ENCODE data around the gene SEMA4A. TPM values are rescaled to one million over a fixed set of nuclear protein-coding genes. Genes with fewer than 3 reads are reported as not detected.
A peak's percentile ranks its signal among the peaks of the same experiment; 100 is the strongest.

The SEMA4A gene
- total and polyA plus RNA-seq, 5 donors: 2.3 to 3.7 (median 2.7) TPM

DNA sequence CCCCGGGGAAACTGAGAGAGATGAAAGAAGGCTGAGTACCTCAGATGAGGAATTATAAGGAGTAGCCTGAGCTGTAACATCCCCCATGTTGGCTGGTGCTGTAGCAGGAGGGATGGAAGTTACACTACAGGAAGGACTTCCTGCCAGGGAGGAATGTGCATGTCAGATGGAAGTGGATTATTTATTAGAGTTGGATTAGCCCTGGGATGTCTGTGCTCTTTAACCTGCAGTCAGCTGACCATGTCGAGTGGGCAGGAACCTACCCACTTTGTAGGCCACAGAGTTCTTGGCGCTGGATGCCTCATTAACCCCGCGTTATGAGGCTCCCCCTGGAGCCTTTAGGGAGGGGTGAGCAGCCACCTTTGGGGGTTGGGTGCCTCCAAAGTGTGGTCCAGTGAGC lies 757 bp upstream of the SEMA4A start:
- ATAC-seq: no peak
- H3K27ac ChIP-seq (ENCODE audit: low read length): no peak overlapping the region
- WGBS: 62% methylated on average over 5 of the region's 5 CpGs
- no peak overlapping the region for H3K4me3 ChIP-seq (ENCODE audit: low read length)
- H3K4me1 ChIP-seq (ENCODE audit: control insufficient read depth, insufficient read depth, low read length): no peaks in the 10 kb centered on the region
- no peaks in the 10 kb centered on the region for H3K27me3 ChIP-seq (ENCODE audit: control insufficient read depth, insufficient read depth)
- intact Hi-C loops (cut with DNase I): loop anchor here in 1 of 4 donors (2.0 kb wide), 1 partner anchor 66 kb away; no protein-coding TSS in a partner anchor
- peak in 1 of 3 donors; percentile 3 for DNase-seq
- H3K9me3 ChIP-seq (ENCODE audit: control insufficient read depth, low read length): no peaks in the 10 kb centered on the region

DNA sequence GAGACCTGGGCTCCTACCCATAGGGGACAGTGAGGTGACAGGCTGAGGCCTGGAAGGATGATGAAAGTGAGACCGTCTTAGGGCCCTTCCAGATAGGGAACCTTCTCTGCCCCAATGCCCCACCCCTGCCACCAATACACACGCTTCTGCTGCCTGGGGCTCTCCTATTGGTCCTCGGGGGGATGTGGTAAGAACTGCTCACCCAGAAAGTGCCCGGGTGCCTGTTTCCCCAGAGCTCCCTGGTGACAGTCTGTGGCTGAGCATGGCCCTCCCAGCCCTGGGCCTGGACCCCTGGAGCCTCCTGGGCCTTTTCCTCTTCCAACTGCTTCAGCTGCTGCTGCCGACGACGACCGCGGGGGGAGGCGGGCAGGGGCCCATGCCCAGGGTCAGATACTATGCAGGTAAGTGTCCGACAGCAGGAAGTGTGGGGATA lies 948 bp downstream of the SEMA4A start:
- intact Hi-C loops (cut with DNase I): no loop called here
- DNase-seq: peak; percentile 51 to 74 (median 71)
- Histone ChIP-seq H3K4me3 (ENCODE audit: low read length) (no peak overlapping the region), H3K27me3 (ENCODE audit: control insufficient read depth, insufficient read depth) (no peaks in the 10 kb centered on the region), H3K9me3 (ENCODE audit: control insufficient read depth, low read length) (no peaks in the 10 kb centered on the region), H3K27ac (ENCODE audit: low read length) (no peak overlapping the region), H3K4me1 (ENCODE audit: control insufficient read depth, insufficient read depth, low read length) (no peaks in the 10 kb centered on the region)
- peak; percentile 39 to 53 for ATAC-seq
- 70% methylated on average over 11 of the region's 11 CpGs for WGBS

DNA sequence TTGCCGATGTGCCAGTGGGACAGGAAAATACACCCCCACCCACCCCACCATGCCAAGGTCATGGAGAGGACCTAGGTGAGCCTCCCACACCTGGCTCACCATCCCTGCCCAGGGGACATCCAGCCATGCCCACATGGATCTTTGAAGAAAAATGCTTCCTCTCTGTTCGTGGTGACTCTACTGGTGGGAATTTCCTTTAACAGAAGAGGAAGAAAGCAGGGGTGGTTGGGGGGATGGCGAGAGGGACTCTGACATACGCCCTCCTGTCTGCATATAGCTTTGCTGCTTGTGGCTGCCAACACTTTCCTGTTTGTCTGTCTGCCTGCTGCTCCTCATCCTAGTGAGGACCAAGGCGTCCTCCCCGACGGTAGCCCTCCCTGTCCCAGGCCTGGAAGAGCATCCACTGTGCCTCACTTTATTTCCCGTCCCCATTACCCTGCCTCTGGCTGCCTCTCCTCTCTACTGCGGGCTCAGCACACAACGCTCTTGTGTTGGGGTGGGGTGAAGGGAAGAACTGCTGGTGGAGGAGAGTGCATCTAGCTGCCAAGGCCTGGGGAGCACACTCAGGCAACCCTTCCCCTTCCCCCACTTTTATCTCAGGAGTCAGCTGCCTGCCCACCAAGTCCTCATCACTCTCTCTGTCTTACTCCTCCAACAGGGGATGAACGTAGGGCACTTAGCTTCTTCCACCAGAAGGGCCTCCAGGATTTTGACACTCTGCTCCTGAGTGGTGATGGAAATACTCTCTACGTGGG lies 2.5 kb downstream of the SEMA4A start:
- Histone ChIP-seq H3K27ac (ENCODE audit: low read length) (no peak overlapping the region), H3K9me3 (ENCODE audit: control insufficient read depth, low read length) (no peaks in the 10 kb centered on the region), H3K27me3 (ENCODE audit: control insufficient read depth, insufficient read depth) (no peaks in the 10 kb centered on the region), H3K4me3 (ENCODE audit: low read length) (no peak overlapping the region), H3K4me1 (ENCODE audit: control insufficient read depth, insufficient read depth, low read length) (peaks cover 3% of the 10 kb centered on the region)
- ATAC-seq (no peak), DNase-seq (no peak)
- 50% methylated on average over 12 of the region's 12 CpGs for WGBS
- intact Hi-C loops (cut with DNase I): loop anchor here in 1 of 4 donors (5.0 kb wide), 1 partner anchor 51 kb away; no protein-coding TSS in a partner anchor

DNA sequence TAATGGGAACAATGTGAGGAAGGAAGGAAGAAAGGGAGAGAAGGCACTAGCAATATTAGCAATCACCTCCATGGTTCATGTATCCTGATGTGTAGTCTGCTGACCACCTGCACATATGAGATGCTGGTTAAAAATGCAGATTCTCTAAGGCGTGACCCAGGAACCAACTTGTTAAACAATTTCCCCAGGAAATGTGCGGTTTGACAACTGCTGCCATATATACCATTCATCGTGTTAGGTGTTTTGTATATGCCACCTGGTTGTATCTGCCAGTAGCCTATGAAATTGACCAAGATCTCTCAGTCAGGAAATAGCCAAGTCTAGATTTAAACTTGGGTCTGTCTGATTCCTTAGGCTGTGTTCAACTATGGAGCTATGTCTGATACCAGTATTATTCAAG lies 4.1 kb downstream of the SEMA4A start:
- no peak overlapping the region for H3K4me3 ChIP-seq (ENCODE audit: low read length)
- DNase-seq (no peak), ATAC-seq (no peak)
- WGBS: 82% methylated on average over 3 of the region's 3 CpGs
- no peaks in the 10 kb centered on the region for H3K27me3 ChIP-seq (ENCODE audit: control insufficient read depth, insufficient read depth)
- H3K4me1 ChIP-seq (ENCODE audit: control insufficient read depth, insufficient read depth, low read length): peaks cover 4% of the 10 kb centered on the region
- intact Hi-C loops (cut with DNase I): loop anchor here in 1 of 4 donors (5.0 kb wide), 1 partner anchor 50 kb away; no protein-coding TSS in a partner anchor
- H3K27ac ChIP-seq (ENCODE audit: low read length): no peak overlapping the region
- no peaks in the 10 kb centered on the region for H3K9me3 ChIP-seq (ENCODE audit: control insufficient read depth, low read length)

DNA sequence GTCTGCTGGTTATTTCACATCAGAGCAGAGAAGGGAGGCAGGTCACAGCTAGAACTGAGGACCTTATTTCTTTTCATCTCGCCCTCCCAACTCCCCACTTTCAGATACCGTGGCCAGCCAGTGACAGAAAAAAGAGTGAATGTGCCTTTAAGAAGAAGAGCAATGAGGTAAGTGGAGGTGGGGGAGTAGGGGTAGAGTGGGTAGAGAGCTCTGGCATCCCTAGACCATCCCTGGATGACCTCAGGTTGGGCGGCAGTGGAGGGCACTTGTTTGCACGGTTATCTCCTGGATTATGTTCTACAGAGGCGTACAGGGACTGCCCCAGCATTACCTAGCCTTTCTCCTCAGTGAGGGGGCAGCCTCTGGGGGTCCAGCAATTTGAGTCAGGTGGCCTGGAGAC lies 4.6 kb downstream of the SEMA4A start:
- H3K4me1 ChIP-seq (ENCODE audit: control insufficient read depth, insufficient read depth, low read length): peaks cover 4% of the 10 kb centered on the region
- no peaks in the 10 kb centered on the region for H3K27me3 ChIP-seq (ENCODE audit: control insufficient read depth, insufficient read depth)
- no peak overlapping the region for H3K27ac ChIP-seq (ENCODE audit: low read length)
- ATAC-seq (no peak), DNase-seq (no peak)
- intact Hi-C loops (cut with DNase I): loop anchor here in 1 of 4 donors (5.0 kb wide), 1 partner anchor 49 kb away; no protein-coding TSS in a partner anchor
- H3K9me3 ChIP-seq (ENCODE audit: control insufficient read depth, low read length): no peaks in the 10 kb centered on the region
- no peak overlapping the region for H3K4me3 ChIP-seq (ENCODE audit: low read length)
- 76% methylated on average over 5 of the region's 5 CpGs for WGBS

DNA sequence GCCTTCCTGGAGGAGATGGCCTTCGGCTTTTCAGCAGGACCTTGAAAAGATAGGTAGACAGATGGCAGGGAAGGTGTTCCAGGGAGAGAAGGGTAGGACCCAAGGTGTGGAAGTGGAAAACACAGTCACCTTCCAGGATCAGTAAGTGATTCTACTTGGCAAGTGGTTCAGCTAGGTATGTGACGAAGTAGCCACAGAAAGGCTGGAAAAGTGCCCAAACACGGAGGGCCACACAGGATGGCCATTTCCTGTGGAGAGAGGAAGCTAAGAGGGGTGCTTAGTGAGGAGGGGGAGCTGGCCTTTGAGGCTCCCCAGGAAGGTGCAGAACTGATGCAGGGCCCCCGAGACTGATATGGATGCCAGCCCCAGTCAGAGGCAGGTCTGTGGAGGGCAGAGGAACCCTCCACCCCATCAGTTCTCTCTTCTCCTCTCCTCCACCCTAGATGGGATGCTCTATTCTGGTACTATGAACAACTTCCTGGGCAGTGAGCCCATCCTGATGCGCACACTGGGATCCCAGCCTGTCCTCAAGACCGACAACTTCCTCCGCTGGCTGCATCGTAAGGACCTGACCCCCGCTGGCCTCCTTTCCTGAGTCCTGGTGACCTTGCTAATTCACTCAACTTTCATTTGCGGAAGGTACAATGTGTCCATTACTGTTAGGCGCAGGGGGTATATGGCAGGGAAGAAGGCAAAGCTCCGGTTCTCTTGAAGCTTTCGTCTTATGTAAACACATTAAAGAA lies 6.8 kb downstream of the SEMA4A start:
- 39% methylated on average over 13 of the region's 13 CpGs for WGBS
- Histone ChIP-seq H3K4me3 (ENCODE audit: low read length) (peak overlapping the region; percentile 48), H3K27ac (ENCODE audit: low read length) (peak overlapping the region; percentile 97), H3K4me1 (ENCODE audit: control insufficient read depth, insufficient read depth, low read length) (peaks cover 7% of the 10 kb centered on the region), H3K27me3 (ENCODE audit: control insufficient read depth, insufficient read depth) (no peaks in the 10 kb centered on the region), H3K9me3 (ENCODE audit: control insufficient read depth, low read length) (no peaks in the 10 kb centered on the region)
- intact Hi-C loops (cut with DNase I): loop anchor here in 1 of 4 donors (5.0 kb wide), 1 partner anchor 47 kb away; no protein-coding TSS in a partner anchor
- ATAC-seq: peak; percentile 47 to 73
- DNase-seq: peak; percentile 67 to 81 (median 69)

DNA sequence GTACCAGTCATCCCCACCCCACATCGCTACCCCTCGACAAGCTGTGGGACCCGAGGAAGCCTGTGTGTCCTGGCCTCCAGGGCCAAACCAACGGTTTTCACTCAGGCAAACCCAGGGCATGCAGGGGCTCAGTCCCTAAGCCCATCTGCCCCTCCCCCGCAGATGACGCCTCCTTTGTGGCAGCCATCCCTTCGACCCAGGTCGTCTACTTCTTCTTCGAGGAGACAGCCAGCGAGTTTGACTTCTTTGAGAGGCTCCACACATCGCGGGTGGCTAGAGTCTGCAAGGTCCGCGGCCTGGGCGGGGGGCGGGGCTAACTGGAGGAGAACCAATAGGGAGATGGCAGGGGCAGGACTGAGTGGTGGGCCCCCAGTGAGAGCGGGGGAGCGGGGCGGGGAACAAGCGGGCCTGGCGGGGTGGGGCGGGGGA lies 7.4 kb downstream of the SEMA4A start:
- 3% methylated on average over 22 of the region's 22 CpGs for WGBS
- Histone ChIP-seq H3K27me3 (ENCODE audit: control insufficient read depth, insufficient read depth) (no peaks in the 10 kb centered on the region), H3K9me3 (ENCODE audit: control insufficient read depth, low read length) (no peaks in the 10 kb centered on the region), H3K4me3 (ENCODE audit: low read length) (peak overlapping the region; percentile 48), H3K27ac (ENCODE audit: low read length) (peak overlapping the region; percentile 97), H3K4me1 (ENCODE audit: control insufficient read depth, insufficient read depth, low read length) (peaks cover 7% of the 10 kb centered on the region)
- intact Hi-C loops (cut with DNase I): no loop called here
- ATAC-seq: peak; percentile 90 to 92
- peak; percentile 89 to 95 (median 95) for DNase-seq

DNA sequence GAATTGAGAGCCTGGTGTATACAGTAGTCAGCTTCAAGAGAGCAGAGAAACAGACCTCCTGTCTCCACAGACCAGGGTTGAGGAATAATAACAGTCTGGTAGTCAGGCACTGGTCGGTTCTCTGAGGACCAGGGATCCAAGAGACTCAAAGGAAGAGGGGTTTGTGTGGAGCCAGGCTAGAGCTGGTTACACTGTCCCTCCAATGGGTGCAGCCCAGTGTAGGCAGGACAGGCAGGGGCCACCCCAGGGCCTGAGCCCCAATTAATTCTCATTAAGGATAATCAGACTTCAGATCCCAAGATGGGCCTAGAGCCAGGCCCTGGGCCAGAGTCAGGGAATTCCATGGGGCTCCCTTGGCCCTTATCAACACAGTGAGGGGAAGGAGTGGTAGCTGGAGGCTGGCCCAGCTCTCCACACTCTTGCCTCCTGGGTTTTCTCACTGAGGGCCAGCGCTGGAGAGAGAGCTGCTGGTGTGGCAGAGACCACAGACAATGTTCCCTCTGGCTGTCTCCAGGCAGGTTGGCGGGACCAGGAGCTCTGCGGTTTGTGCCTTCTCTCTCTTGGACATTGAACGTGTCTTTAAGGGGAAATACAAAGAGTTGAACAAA lies 9.1 kb downstream of the SEMA4A start:
- H3K27me3 ChIP-seq (ENCODE audit: control insufficient read depth, insufficient read depth): no peaks in the 10 kb centered on the region
- DNase-seq: peak; percentile 54 to 81 (median 78)
- ATAC-seq: peak; percentile 32 to 69
- H3K9me3 ChIP-seq (ENCODE audit: control insufficient read depth, low read length): no peaks in the 10 kb centered on the region
- 46% methylated on average over 5 of the region's 5 CpGs for WGBS
- intact Hi-C loops (cut with DNase I): loop anchor here in 1 of 4 donors (2.0 kb wide), 1 partner anchor 30 kb away; no protein-coding TSS in a partner anchor
- H3K4me1 ChIP-seq (ENCODE audit: control insufficient read depth, insufficient read depth, low read length): peaks cover 7% of the 10 kb centered on the region
- H3K27ac ChIP-seq (ENCODE audit: low read length): peak overlapping the region; percentile 79
- no peak overlapping the region for H3K4me3 ChIP-seq (ENCODE audit: low read length)

DNA sequence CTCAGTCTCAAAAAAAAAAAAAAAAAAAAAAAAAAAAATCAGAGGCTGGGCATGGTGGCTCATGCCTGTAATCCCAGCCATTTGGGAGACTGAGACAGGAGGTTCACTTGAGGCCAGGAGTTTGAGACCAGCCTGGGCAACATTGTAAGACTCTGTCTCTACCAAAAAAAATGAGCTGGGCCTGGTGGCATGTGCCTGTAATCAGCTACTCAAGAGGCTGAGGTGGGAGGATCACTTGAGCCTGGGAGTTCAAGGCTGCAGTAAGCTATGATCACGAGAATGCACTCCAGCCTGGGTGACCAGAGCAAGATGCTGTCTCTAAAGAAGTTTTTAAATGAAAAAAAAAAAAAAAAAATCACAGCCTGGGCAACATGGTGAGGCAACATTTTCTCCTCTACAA lies 10.3 kb downstream of the SEMA4A start:
- WGBS: 94% methylated on average over 1 of the region's 1 CpG
- peaks cover 7% of the 10 kb centered on the region for H3K4me1 ChIP-seq (ENCODE audit: control insufficient read depth, insufficient read depth, low read length)
- no peak for DNase-seq
- intact Hi-C loops (cut with DNase I): loop anchor here in 1 of 4 donors (2.0 kb wide), 1 partner anchor 29 kb away; no protein-coding TSS in a partner anchor
- no peaks in the 10 kb centered on the region for H3K9me3 ChIP-seq (ENCODE audit: control insufficient read depth, low read length)
- H3K27me3 ChIP-seq (ENCODE audit: control insufficient read depth, insufficient read depth): no peaks in the 10 kb centered on the region
- ATAC-seq: no peak
- H3K4me3 ChIP-seq (ENCODE audit: low read length): no peak overlapping the region
- no peak overlapping the region for H3K27ac ChIP-seq (ENCODE audit: low read length)

DNA sequence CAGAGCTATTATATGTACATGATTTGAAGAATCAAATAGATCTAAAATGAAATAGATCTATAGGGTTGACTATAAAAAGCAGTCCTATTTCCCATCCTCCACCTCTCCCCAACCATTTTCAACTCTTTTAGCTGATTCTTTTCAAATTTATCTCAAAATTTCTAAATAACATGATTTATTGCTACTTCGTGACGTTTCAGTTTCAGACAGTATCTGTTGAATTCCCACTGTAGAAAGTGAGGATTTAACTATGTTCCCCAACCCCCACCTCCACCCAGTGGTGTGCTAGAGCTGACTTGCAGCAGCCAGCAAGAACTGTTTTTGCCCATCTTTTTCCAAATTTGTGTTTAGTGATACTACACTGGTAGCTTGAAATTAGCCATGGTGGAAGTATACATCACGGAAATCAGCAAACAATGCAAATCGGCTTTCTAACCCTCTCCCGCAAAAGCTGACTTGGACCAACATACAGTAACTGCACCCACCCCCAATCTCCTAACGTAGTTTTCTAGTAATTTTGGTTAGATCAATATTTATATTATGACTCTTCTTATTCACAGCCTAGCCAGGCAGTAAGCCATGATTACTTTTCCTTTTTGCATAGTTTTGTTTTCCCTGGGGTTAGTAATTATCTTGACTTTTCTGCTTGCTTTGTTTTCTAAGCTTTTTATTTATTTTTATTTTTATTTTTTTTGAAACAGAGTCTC lies 10.9 kb downstream of the SEMA4A start:
- no peak for DNase-seq
- Histone ChIP-seq H3K27ac (ENCODE audit: low read length) (no peak overlapping the region), H3K4me3 (ENCODE audit: low read length) (no peak overlapping the region), H3K4me1 (ENCODE audit: control insufficient read depth, insufficient read depth, low read length) (peaks cover 7% of the 10 kb centered on the region), H3K9me3 (ENCODE audit: control insufficient read depth, low read length) (no peaks in the 10 kb centered on the region), H3K27me3 (ENCODE audit: control insufficient read depth, insufficient read depth) (no peaks in the 10 kb centered on the region)
- intact Hi-C loops (cut with DNase I): no loop called here
- no peak for ATAC-seq
- WGBS: 80% methylated on average over 6 of the region's 6 CpGs
